ENCODE results near the gene POLE. TPM values are rescaled to one million over a fixed set of nuclear protein-coding genes. Genes with fewer than 3 reads are reported as not detected.

Gene POLE
- total and polyA plus RNA-seq, 11 donors = 5.3 to 18.6 (median 9.8) TPM

DNA sequence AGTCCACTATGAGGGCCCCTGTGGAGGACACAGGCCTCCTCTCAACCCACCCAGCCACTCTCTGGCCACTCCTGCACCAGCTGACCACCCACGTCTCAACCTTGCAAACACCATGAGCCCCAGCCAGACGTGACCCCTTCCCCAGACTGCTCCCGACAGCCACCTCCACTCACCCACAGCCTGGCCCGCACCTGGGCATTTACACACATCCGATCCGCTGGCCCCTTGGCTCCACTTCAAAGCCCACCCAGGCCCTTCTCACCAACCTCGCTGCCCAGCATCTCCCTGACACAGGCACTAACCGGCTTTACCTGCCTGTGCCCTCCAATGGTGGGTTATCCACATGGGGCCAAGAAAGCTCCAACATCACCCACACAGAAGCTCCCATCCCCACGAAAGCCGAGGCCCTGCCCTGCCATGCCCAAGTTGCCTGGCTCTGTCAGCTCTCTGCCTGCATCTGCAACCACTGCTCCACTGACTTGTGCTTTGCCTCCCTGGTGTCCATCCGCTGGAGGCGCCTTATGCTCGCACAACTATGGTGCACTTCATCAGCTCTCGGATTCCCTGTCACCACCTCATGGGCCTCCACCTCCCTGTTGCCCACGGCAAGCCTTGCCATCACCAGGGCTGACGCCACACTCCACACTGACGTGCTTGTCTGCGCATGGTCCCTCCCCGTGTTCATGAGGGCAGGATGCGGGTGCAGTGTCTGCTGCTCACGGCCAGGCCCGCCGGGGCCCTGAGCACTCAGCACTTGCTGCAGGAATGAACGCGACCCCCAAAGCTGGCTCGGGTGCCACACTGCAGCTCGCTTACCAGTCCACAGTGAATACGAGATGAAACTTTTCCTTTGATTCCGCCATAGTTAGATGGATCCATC, 51.8 kb downstream of the POLE start:
- DNase-seq (no peak), ATAC-seq (peak in 1 of 4 donors; percentile 21)
- H3K36me3 ChIP-seq = peaks cover 0 to 90% (median 75%) of the 10 kb centered on the region in 9 donors
- TF ChIP-seq, protein P1, sequence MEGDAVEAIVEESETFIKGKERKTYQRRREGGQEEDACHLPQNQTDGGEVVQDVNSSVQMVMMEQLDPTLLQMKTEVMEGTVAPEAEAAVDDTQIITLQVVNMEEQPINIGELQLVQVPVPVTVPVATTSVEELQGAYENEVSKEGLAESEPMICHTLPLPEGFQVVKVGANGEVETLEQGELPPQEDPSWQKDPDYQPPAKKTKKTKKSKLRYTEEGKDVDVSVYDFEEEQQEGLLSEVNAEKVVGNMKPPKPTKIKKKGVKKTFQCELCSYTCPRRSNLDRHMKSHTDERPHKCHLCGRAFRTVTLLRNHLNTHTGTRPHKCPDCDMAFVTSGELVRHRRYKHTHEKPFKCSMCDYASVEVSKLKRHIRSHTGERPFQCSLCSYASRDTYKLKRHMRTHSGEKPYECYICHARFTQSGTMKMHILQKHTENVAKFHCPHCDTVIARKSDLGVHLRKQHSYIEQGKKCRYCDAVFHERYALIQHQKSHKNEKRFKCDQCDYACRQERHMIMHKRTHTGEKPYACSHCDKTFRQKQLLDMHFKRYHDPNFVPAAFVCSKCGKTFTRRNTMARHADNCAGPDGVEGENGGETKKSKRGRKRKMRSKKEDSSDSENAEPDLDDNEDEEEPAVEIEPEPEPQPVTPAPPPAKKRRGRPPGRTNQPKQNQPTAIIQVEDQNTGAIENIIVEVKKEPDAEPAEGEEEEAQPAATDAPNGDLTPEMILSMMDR (IDR thresholded peaks at IDR 0.05) = no peak
- no peak for TF ChIP-seq POLR2A (IDR thresholded peaks at IDR 0.05)
- intact Hi-C loops (cut with DNase I) = no loop called here
- H3K27ac ChIP-seq = no peak overlapping the region
- no peaks in the 10 kb centered on the region for H3K4me1 ChIP-seq
- H3K4me3 ChIP-seq = no peak overlapping the region
- WGBS, 4 donors = 92 to 97% (median 94%) methylated on average over 29 of the region's 29 CpGs
- H3K27me3 ChIP-seq = no peaks in the 10 kb centered on the region
- H3K9me3 ChIP-seq = no peaks in the 10 kb centered on the region

DNA sequence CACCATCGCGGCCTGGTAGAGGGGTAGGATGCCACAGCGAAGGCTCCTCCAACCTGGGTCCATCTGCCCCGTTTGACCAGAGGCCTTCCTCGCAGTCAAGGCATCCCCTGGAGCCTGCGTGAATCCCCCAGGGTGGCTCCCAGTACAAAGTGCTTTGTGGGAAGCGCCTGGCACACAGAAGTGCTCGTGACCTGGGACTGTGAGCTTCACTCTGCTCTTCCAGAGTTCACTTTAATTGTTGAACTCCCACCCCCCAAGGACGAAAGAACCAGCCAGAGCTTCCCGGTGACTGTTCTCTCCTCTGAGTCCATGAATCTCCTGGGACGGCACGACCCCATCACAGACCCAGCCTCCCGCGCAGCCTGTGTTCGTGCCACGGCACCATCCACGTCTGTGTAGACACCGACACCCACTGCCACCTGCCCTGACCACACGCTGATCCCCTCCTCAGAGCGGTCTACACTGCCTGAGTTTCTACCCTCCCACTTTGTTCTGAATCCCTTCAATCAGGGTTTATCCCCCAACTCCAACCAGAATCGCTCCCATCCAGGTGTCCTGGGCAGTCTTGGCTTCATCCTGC, 52.6 kb downstream of the POLE start:
- ATAC-seq = no peak
- H3K27me3 ChIP-seq = no peaks in the 10 kb centered on the region
- 96 to 98% (median 97%) methylated on average over 21 of the region's 21 CpGs for WGBS, 4 donors

DNA sequence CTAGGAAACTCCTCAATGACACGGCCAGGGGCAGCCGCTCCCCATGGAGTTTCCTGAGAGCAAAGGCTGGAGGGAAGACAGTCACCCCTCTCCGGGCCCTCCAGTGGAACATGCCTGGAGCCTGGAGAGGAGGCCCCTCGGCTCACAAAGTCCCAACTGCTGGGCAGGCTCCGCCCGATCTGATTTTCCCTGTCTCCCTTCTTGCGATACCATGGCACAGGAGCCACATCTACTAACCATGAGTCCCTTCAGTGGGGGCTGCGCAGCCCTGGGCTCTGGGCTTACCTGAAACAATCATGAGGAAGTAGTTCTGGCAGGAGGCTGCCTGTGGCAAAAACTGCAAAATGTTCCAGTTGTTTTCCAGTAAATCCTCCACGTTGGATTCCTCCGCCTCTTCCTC, 53.2 kb downstream of the POLE start:
- H3K27ac ChIP-seq = no peak overlapping the region
- ATAC-seq (no peak), DNase-seq (no peak)
- no peaks in the 10 kb centered on the region for H3K4me1 ChIP-seq
- 87 to 92% (median 89%) methylated on average over 10 of the region's 10 CpGs for WGBS, 4 donors
- H3K9me3 ChIP-seq = no peaks in the 10 kb centered on the region
- H3K36me3 ChIP-seq = peaks cover 0 to 93% (median 77%) of the 10 kb centered on the region in 9 donors
- no peaks in the 10 kb centered on the region for H3K27me3 ChIP-seq
- no peak for TF ChIP-seq POLR2A (IDR thresholded peaks at IDR 0.05)
- TF ChIP-seq, protein P1 (IDR thresholded peaks at IDR 0.05) = no peak
- no peak overlapping the region for H3K4me3 ChIP-seq
- intact Hi-C loops (cut with DNase I) = no loop called here

More for the DNA sequence above, 52.6 kb downstream of the POLE start:
- H3K4me1 ChIP-seq = no peaks in the 10 kb centered on the region
- H3K4me3 ChIP-seq = no peak overlapping the region
- no peak for DNase-seq
- H3K36me3 ChIP-seq = peaks cover 0 to 94% (median 79%) of the 10 kb centered on the region in 9 donors
- H3K9me3 ChIP-seq = no peaks in the 10 kb centered on the region
- TF ChIP-seq, protein P1 (IDR thresholded peaks at IDR 0.05) = no peak
- no peak overlapping the region for H3K27ac ChIP-seq
- intact Hi-C loops (cut with DNase I) = no loop called here

DNA sequence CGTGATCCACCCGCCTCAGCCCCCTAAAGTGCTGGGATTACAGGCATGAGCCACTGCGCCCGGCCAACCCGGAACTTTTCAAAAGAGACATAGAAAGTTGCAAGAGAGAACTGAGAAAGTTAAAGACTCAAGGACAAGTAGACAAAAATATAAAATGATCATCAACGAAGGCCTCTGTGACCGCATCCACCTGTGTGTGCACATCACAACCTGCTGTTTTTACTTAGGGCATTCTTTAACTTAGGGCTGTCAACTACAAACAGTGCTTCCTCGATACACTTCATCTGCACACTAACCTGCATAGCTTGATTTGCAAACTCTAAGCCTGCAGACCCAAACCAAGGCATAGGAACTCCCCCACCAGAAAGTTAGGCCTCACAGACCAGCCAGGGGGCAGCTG, 53.7 kb downstream of the POLE start:
- Histone ChIP-seq H3K4me3 (no peak overlapping the region), H3K9me3 (no peaks in the 10 kb centered on the region), H3K4me1 (no peaks in the 10 kb centered on the region), H3K36me3 (peaks cover 0 to 88% (median 76%) of the 10 kb centered on the region in 9 donors), H3K27me3 (no peaks in the 10 kb centered on the region), H3K27ac (no peak overlapping the region)
- intact Hi-C loops (cut with DNase I) = no loop called here
- ATAC-seq (no peak), DNase-seq (no peak)
- 92 to 98% (median 96%) methylated on average over 8 of the region's 8 CpGs for WGBS, 4 donors
- TF ChIP-seq, protein P1 (IDR thresholded peaks at IDR 0.05) = no peak
- no peak for TF ChIP-seq POLR2A (IDR thresholded peaks at IDR 0.05)

Measured in heart left ventricle (tissue), 16 donors.